Middle frontal gyrus (tissue), 1 donor: ENCODE measurements around the gene CNPY3.

Experiments used
- DNase-seq: peaks from one replicate; pipeline ENCODE4 v3.0.0-alpha.2; 2015; ENCODE audit warnings: low spot score; ENCODE audit errors: extremely low spot score

CNPY3 gene

DNA sequence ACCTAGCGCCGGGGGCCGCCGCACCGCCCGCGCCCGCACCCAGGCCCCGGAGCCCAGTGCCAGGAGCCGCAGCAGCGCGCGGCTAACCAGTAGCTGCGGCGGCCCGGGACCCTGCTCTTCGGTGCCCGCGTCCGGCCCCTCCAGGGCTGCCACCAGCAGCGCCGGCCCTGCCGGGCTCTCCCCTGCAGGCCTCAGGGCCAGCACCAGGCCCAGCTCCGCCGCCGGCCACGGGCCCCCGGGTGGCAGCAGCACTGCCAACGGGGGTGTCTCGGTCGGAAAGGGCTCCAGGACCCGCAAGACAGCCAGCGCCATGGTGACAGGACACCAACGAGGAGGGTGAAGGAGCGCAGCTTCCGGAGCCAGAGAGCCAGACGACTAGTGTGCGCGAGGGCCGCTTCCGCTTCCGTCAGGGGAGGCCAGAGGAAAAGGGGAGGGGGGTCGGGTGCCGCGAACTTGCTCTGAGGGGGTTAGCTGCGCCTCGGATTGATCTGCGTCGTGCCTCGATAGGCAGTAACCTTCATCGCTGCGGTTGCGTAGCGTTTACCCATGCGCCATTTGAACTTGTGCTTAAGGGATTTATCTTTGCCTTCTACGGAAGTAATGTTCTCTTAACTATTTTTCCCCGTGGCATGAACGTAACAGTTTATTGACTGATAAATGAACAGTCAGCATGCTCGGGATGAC, 49.7 kb downstream of the CNPY3 start, which contains the start of gene PEX6:
PEX6 (minus strand) TSS at position 343 of the 684 bp plus-strand sequence; CDS start at position 312, 31 bp downstream.
- peak; percentile 70 for DNase-seq

DNA sequence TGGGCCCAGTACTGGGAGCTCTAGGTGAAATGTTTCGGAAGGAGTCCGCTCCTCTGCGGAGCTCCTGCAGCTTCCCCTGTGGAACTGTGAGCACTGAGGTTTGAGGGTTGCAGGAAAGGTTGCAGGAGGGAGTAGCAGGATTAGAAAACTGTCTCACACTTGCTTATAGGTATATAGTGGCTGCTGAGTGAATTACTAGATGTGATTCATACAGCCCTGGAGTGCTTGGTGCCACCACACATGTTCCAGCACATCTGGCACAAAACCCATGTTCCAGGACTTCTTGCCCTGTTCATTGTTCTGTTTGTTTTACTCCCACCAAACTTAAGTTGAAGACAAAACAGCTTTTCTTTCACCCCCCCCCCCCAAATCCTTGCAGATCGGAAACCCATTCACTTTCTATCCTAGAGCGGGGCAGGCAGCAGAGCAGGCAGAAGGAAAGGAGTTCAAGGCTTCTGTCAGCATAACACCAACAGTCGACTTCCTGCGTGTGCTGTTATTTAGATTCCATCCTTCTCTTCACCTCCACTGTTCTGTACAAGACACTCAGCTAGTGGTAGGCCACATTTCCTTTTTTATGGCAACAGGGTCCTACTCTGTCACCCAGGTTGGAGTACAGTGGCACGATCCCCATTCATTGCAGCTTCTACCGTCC, 50.4 kb downstream of the CNPY3 start:
- no peak for DNase-seq

DNA sequence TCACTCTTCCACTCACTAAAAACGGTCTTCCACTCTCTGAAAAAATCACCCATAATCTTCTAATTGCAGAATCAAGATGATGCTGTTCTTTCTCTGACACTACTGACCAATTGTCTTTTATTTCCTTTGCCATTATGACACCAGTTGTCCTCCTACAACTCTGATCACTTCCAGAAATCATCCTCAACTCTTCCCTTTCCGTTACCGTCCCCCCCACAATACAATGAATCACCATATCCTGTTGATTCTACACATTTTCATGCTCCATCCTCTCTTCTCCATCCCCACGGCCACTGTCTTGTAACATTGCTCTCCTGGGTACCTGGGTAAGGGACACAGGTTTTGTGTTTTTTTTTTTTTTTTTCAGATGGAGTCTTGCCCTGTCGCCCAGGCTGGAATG, 52.6 kb downstream of the CNPY3 start:
- DNase-seq = no peak

DNA sequence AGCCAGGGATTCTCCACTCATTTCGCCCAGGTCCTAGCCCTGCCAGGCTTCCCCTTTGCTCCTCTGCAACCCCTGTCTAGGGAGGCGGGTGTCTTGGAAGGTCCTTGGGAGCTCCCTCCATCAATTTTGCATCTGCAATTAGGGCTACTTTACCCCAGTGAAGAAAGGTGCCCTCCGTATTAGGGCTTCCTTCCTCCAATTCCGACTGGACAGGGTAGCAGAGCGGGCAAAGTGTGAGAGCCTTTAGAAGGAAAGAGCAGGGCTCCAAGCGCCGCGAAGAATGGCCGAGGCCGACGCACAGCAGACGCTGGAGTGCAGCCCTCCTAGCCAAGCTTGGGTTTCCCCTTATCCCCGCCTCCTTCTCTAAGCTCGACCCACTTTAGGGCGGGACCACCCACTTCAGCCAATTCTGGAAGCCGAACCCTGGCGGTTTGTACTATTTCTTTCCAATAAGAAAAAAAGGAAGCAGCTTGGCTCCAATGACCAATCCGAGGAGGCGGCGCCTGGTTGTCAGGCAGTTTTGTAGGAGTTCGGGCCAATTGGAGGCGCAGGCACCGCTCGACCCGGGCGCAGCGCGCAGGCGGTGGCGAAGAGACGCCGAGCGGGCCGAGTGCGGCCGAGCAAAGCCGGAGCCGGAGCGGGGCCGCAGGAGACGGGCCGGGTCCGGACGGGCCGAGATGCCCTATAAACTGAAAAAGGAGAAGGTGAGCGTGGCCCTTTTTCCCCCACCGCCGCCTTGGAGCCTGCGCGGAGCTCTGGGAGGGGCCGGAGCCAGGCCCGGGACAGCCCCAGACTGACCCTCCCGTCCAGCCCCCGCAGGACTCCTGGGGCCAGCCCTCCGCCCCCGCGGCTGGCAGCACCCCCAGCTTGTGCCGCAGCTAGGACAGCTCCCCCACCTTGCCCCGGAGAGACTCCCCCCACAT, 55.0 kb downstream of the CNPY3 start, which contains the start of gene PPP2R5D:
PPP2R5D (plus strand) TSS at position 570 of the 923 bp plus-strand sequence; CDS start at position 678, 108 bp downstream.
- DNase-seq = peak; percentile 97

DNA sequence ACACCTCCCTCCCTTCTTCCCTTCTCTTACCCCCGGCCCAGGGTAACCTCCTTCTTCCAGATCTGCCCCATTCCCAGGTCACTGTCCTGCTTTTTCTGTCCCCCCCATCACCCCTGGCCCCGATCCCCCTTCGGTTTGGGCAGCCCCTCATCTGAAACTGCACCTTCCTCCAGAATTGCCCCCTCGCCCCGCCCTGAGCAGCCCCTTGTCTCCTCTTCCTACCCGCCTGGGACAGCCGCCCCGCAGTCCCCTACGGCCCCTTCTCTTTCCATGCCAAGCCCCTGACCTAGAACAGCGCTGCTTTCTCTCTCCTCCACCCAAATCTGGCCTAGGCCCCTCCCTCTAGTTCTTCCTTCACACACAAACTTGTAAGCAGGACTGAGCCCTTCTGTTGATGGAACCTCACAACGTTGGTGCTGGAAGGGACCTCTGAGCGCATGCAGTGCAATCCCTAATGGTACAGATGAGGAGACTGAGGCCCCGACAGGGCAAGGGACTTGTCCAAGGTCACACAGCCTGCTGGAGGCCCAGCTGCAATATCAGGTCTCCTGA, 55.7 kb downstream of the CNPY3 start:
- no peak for DNase-seq

DNA sequence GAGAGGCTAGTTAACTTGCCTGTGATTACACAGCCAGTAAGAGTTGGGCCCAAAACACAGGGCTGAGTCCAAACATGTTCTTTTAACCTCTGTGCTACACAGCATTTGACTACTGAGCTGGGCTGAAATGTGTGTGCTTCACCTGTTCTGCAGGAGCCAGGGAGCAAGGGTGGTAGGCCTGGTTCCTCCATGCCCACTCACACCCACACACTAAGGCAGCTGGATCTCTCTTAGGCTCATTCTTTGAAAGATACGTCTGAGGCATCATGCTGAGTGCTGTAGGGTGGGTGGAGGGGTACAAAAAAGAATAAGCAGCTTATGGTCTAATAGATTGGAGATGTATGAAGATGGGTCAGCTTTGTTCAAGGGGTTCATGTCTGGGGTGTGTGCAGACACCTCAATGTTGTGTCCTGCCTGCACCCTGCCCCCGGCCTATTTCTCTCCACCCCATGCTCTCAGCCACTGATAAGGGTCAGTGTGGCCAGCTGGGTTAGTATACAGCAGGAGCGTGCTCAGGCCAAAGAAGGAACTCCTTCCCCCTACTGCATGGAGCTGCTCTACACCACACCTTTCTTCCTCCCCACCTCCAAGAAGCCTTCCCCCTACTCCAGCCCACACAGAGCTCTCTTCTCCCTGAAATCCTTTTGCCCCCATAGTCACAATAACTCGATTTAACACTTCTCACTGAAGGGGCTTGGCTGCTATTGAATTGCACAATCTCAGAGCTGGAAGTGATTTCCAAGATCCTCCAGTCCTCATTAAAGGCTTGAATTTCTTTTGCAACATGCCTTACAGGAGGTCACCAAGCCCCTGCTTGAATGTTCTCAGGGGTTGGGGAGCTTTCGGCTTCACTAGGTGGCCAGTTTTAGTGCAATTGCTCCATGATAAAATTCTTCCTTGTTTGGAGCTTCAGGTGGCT, 58.5 kb downstream of the CNPY3 start:
- DNase-seq = no peak

DNA sequence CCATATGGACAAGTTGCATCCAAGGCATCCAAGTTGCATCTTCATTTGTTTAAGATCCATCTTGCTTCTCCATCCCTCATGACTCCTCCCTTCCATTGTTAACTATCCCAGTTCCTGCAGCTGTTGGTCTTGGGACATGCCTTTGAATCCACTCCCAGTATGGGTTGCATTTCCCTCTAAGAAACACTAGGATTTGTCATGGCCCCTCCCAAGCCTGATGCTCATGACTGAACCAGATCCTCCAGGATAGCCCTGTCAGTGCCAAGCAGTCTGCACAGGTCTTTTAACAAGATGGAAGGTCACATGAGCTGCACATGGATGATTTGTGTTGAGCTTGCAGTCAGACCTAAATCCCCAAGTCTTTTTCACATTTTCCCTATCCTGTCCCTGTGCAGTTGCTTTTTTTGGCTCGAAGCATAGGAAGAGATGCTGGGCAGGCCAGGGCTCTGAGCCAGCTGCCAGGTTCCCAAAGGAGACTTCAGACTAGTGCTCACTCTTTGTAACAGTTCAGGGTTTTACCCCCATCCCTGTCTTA, 59.3 kb downstream of the CNPY3 start:
- no peak for DNase-seq
